Hepatocyte (in vitro differentiated cells): Measurements from ENCODE around the gene PREX1. TPM values are rescaled to one million over a fixed set of nuclear protein-coding genes. Genes with fewer than 3 reads are reported as not detected.

ENCODE experiments used
- DNase-seq: peaks from one replicate; pipeline ENCODE4 v3.0.0-alpha.2; 2016; ENCODE audit warnings: low spot score
- H2AFZ ChIP-seq: fragments of 200-600 bp; sonication (generic); 2 replicates; pipeline ENCODE4 v1.6.0; 2016; ENCODE audit warnings: antibody characterized with exemption, mild to moderate bottlenecking
- H3K27ac ChIP-seq: fragments of 200-600 bp; sonication (generic); 2 replicates; pipeline ENCODE4 v1.5.1; 2016; ENCODE audit warnings: mild to moderate bottlenecking
- H3K27me3 ChIP-seq: fragments of 200-600 bp; sonication (generic); 2 replicates; pipeline ENCODE4 v1.6.1; 2016
- H3K36me3 ChIP-seq: fragments of 200-600 bp; sonication (generic); replicated peaks from 2 replicates; pipeline ENCODE4 v1.5.1; 2016; ENCODE audit warnings: low read depth; ENCODE audit not compliant: insufficient read depth
- H3K4me1 ChIP-seq: fragments of 200-600 bp; sonication (generic); 2 replicates; pipeline ENCODE4 v1.5.1; 2016; ENCODE audit warnings: mild to moderate bottlenecking, moderate library complexity; ENCODE audit not compliant: insufficient read depth
- H3K4me2 ChIP-seq: fragments of 200-600 bp; sonication (generic); 2 replicates; pipeline ENCODE4 v1.6.0; 2016
- H3K4me3 ChIP-seq: fragments of 200-600 bp; sonication (generic); 2 replicates; pipeline ENCODE4 v1.5.1; 2016; ENCODE audit warnings: mild to moderate bottlenecking
- H3K79me2 ChIP-seq: fragments of 200-600 bp; sonication (generic); 2 replicates; pipeline ENCODE4 v1.6.0; 2017; ENCODE audit warnings: mild to moderate bottlenecking
- H3K9me2 ChIP-seq: fragments of 200-600 bp; sonication (generic); replicated peaks from 2 replicates; pipeline ENCODE4 v1.6.0; 2017; ENCODE audit warnings: mild to moderate bottlenecking; ENCODE audit not compliant: insufficient read depth
- H3K9me3 ChIP-seq: fragments of 200-600 bp; sonication (generic); 2 replicates; pipeline ENCODE4 v1.5.1; 2016; ENCODE audit warnings: low read depth, mild to moderate bottlenecking
- H4K20me1 ChIP-seq: fragments of 200-600 bp; sonication (generic); 2 replicates; pipeline ENCODE4 v1.6.0; 2016; ENCODE audit warnings: mild to moderate bottlenecking; ENCODE audit not compliant: insufficient read depth, poor library complexity, severe bottlenecking
- EZH2 ChIP-seq: fragments of 200-600 bp; sonication (generic); IDR thresholded peaks from 2 replicates; pipeline ENCODE4 v1.6.1; 2016; ENCODE audit warnings: antibody characterized with exemption, mild to moderate bottlenecking, borderline replicate concordance
- EZH2phosphoT487 ChIP-seq: fragments of 200-600 bp; sonication (generic); IDR thresholded peaks from one replicate; pipeline ENCODE4 v1.6.1; 2018; ENCODE audit warnings: antibody characterized with exemption, mild to moderate bottlenecking, low read depth, moderate library complexity; ENCODE audit not compliant: unreplicated experiment, severe bottlenecking
- WGBS: methylation state at CpG from one replicate; pipeline ENCODE4 v1.1.6; 2016; ENCODE audit warnings: low lambda C conversion rate; ENCODE audit errors: missing lambda C conversion rate; 5-methylcytosine and 5-hydroxymethylcytosine counted together
- polyA plus RNA-seq: library from polyadenylated mRNA; unstranded; fragments of >200 nt; fragmentation: Nextera tagmentation; extraction: Ambion mirVana; gene quantifications from 2 replicates; pipeline ENCODE4 v1.2.1, GENCODE V29; 2016
- total RNA-seq: library from RNA; depleted of rRNA; stranded (reverse); fragments of >200 nt; gene quantifications from 2 replicates; pipeline ENCODE4 v1.2.3, GENCODE V29; 2014
- TF ChIP-seq, protein P1 (sequence below): fragments of 200-600 bp; sonication (generic); IDR thresholded peaks from 2 replicates; pipeline ENCODE4 v1.5.1; 2016; ENCODE audit warnings: antibody characterized with exemption, mild to moderate bottlenecking; ENCODE audit not compliant: poor library complexity

The PREX1 gene
- total and polyA plus RNA-seq, 2 experiments from 2014 or later: 1.8 to 2.9 TPM

DNA sequence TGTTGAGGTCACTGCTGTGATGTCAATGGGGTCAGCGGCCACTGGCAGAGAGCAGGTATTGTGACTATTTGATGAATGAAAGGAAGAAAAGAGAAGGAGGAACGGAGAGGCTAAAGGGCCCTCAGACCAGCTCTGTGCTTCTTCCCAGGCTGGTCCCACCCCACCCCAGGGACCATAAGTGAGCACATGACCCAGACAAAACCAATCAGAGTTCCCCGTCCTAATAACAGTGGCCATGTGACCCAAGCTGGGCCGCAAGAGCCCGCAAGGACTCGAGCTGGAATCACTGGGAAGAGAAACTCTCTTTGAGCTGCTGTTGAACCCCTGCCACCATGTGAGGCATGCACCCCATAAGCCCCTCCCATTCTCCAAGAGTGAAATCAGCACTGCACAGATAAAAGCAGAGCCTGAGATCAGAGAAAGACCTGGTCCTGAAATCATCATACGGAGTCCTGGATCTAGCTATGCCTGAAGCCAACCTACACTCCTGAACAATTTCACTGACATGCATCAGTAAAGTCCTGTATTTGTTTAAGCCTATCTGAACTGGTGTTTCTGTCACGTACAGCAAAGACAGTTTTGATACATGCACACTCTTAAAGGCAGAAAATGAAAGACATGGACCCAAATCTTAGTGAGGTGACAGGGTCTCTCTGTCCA, 90.2 kb downstream of the PREX1 start:
- Histone ChIP-seq H3K4me2 (no peak overlapping the region), H3K9me3 (no peaks in the 10 kb centered on the region), H4K20me1 (no peaks in the 10 kb centered on the region), H3K9me2 (no peaks in the 10 kb centered on the region), H3K4me3 (no peak overlapping the region), H3K36me3 (no peaks in the 10 kb centered on the region), H3K79me2 (no peaks in the 10 kb centered on the region), H3K27me3 (no peaks in the 10 kb centered on the region), H3K4me1 (peaks cover 8% of the 10 kb centered on the region), H2AFZ (no peak overlapping the region), H3K27ac (no peak overlapping the region)
- TF ChIP-seq EZH2: no peak
- TF ChIP-seq EZH2phosphoT487: no peak
- TF ChIP-seq, protein P1, sequence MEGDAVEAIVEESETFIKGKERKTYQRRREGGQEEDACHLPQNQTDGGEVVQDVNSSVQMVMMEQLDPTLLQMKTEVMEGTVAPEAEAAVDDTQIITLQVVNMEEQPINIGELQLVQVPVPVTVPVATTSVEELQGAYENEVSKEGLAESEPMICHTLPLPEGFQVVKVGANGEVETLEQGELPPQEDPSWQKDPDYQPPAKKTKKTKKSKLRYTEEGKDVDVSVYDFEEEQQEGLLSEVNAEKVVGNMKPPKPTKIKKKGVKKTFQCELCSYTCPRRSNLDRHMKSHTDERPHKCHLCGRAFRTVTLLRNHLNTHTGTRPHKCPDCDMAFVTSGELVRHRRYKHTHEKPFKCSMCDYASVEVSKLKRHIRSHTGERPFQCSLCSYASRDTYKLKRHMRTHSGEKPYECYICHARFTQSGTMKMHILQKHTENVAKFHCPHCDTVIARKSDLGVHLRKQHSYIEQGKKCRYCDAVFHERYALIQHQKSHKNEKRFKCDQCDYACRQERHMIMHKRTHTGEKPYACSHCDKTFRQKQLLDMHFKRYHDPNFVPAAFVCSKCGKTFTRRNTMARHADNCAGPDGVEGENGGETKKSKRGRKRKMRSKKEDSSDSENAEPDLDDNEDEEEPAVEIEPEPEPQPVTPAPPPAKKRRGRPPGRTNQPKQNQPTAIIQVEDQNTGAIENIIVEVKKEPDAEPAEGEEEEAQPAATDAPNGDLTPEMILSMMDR: no peak
- no peak for DNase-seq
- 88% methylated on average over 8 of the region's 8 CpGs for WGBS

DNA sequence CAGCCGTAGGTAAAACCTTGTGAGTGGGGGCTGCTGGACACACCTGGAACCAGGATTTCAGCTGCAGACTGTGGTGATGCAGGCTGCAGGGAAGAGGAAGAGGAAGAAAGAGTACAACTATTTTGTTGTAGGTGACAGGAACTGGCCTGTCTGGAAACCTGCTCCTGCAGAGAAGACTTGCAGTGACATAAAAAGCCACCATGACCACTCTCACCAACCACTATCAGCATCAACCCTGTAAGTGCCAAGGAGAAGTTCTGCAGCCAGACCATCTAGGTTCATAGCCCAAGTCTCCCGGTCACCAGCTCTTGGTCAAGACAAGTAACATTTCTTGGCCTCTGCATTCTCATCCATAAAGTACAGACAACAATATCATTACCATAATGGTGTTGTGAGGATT, 91.2 kb downstream of the PREX1 start:
- Histone ChIP-seq H2AFZ (no peak overlapping the region), H3K27ac (no peak overlapping the region), H3K27me3 (no peaks in the 10 kb centered on the region), H3K4me1 (peaks cover 8% of the 10 kb centered on the region), H3K36me3 (no peaks in the 10 kb centered on the region), H3K4me2 (no peak overlapping the region), H3K4me3 (no peak overlapping the region), H3K79me2 (no peaks in the 10 kb centered on the region), H3K9me3 (no peaks in the 10 kb centered on the region), H3K9me2 (no peaks in the 10 kb centered on the region), H4K20me1 (no peaks in the 10 kb centered on the region)
- TF ChIP-seq, protein P1: no peak
- TF ChIP-seq EZH2phosphoT487: no peak
- no peak for TF ChIP-seq EZH2
- no peak for DNase-seq
- WGBS: 95% methylated on average over 2 of the region's 2 CpGs

DNA sequence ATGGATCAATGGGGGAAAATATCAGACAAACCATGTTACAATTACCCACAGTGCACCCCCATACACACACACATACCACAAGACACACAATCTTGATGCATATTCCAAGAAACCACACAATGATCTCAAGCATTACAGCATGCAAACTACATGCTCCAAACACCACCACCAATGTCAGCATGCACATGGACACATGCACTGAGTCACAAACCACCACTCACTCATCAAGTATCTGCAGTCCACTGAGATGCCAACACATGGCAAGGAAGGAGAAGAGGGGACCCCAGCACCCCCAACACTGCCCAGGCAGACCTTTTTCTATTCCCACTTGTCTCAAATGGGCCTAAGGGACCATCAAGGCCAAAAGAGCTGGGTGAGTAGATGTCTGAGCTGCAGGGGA, 91.6 kb downstream of the PREX1 start:
- no peak for DNase-seq

More for the DNA sequence above, 91.6 kb downstream of the PREX1 start:
- no peak overlapping the region for H2AFZ ChIP-seq
- H3K4me1 ChIP-seq: peaks cover 8% of the 10 kb centered on the region
- no peak overlapping the region for H3K27ac ChIP-seq
- no peak overlapping the region for H3K4me2 ChIP-seq
- H3K36me3 ChIP-seq: no peaks in the 10 kb centered on the region
- no peaks in the 10 kb centered on the region for H3K27me3 ChIP-seq
- TF ChIP-seq, protein P1: no peak
- TF ChIP-seq EZH2phosphoT487 (no peak), EZH2 (no peak)
- no peaks in the 10 kb centered on the region for H3K9me3 ChIP-seq
- H4K20me1 ChIP-seq: no peaks in the 10 kb centered on the region
- H3K79me2 ChIP-seq: no peaks in the 10 kb centered on the region
- no peaks in the 10 kb centered on the region for H3K9me2 ChIP-seq
- no peak overlapping the region for H3K4me3 ChIP-seq
